Fibroblast of pulmonary artery (primary cell): ENCODE data around the gene PLEKHG2.

ENCODE experiments used
- DNase-seq: peaks from one replicate; pipeline ENCODE4 v3.0.0-alpha.2; 2010; ENCODE audit warnings: low read depth
- H3K4me3 ChIP-seq: replicated peaks from 2 replicates; pipeline ENCODE4 v1.5.1; 2011; ENCODE audit warnings: low read depth, mild to moderate bottlenecking, control low read depth, low read length, moderate library complexity
- TF ChIP-seq, protein P1 (sequence below): IDR thresholded peaks from 2 replicates; pipeline ENCODE4 v1.5.1; 2011; ENCODE audit warnings: mild to moderate bottlenecking, control low read depth, low read length, inconsistent platforms; ENCODE audit errors: missing control alignments

Gene PLEKHG2, protein sequence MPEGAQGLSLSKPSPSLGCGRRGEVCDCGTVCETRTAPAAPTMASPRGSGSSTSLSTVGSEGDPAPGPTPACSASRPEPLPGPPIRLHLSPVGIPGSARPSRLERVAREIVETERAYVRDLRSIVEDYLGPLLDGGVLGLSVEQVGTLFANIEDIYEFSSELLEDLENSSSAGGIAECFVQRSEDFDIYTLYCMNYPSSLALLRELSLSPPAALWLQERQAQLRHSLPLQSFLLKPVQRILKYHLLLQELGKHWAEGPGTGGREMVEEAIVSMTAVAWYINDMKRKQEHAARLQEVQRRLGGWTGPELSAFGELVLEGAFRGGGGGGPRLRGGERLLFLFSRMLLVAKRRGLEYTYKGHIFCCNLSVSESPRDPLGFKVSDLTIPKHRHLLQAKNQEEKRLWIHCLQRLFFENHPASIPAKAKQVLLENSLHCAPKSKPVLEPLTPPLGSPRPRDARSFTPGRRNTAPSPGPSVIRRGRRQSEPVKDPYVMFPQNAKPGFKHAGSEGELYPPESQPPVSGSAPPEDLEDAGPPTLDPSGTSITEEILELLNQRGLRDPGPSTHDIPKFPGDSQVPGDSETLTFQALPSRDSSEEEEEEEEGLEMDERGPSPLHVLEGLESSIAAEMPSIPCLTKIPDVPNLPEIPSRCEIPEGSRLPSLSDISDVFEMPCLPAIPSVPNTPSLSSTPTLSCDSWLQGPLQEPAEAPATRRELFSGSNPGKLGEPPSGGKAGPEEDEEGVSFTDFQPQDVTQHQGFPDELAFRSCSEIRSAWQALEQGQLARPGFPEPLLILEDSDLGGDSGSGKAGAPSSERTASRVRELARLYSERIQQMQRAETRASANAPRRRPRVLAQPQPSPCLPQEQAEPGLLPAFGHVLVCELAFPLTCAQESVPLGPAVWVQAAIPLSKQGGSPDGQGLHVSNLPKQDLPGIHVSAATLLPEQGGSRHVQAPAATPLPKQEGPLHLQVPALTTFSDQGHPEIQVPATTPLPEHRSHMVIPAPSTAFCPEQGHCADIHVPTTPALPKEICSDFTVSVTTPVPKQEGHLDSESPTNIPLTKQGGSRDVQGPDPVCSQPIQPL (N-terminal part only)

DNA sequence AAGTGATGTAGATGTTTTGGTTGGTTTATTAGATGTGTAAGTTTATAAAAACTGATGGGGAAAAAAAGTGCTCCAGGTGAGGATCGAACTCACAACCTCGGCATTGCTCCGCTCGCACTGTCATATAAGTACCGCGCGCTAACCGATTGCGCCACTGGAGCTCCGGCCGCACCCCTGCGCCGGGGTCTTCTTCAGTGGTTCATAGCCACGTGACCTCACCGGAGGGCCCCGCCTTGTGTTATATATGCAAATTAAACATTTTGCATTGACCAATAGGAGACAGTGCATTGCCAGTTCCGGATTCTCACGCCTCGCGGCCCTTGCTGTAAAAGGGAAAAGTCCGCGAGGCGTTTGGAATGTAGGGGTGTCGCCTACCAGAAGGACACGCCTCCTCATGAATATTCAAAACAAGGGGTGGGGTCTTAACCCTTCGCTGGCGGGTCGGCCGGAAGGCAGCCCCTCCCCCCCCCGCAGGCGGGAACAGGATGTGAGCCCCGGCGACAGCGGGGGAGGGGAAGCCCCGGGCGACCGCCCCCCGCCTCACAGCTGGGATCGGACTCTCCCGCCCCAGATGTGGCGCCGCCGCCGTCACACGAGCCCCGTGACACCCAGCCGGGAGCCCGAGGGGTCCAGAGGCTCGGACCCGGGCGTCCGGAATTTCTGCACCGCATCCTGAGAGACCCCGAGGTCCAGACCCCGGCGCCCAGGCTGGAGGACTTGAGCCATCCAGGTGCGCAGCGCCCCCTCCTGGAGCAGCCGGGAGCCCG is at the start of gene PLEKHG2:
PLEKHG2 (plus strand) TSS at position 570 of the 767 bp plus-strand sequence. CDS start 1,418 bp downstream, outside the sequence.
- TF ChIP-seq, protein P1, sequence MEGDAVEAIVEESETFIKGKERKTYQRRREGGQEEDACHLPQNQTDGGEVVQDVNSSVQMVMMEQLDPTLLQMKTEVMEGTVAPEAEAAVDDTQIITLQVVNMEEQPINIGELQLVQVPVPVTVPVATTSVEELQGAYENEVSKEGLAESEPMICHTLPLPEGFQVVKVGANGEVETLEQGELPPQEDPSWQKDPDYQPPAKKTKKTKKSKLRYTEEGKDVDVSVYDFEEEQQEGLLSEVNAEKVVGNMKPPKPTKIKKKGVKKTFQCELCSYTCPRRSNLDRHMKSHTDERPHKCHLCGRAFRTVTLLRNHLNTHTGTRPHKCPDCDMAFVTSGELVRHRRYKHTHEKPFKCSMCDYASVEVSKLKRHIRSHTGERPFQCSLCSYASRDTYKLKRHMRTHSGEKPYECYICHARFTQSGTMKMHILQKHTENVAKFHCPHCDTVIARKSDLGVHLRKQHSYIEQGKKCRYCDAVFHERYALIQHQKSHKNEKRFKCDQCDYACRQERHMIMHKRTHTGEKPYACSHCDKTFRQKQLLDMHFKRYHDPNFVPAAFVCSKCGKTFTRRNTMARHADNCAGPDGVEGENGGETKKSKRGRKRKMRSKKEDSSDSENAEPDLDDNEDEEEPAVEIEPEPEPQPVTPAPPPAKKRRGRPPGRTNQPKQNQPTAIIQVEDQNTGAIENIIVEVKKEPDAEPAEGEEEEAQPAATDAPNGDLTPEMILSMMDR, result peak; percentile 62

DNA sequence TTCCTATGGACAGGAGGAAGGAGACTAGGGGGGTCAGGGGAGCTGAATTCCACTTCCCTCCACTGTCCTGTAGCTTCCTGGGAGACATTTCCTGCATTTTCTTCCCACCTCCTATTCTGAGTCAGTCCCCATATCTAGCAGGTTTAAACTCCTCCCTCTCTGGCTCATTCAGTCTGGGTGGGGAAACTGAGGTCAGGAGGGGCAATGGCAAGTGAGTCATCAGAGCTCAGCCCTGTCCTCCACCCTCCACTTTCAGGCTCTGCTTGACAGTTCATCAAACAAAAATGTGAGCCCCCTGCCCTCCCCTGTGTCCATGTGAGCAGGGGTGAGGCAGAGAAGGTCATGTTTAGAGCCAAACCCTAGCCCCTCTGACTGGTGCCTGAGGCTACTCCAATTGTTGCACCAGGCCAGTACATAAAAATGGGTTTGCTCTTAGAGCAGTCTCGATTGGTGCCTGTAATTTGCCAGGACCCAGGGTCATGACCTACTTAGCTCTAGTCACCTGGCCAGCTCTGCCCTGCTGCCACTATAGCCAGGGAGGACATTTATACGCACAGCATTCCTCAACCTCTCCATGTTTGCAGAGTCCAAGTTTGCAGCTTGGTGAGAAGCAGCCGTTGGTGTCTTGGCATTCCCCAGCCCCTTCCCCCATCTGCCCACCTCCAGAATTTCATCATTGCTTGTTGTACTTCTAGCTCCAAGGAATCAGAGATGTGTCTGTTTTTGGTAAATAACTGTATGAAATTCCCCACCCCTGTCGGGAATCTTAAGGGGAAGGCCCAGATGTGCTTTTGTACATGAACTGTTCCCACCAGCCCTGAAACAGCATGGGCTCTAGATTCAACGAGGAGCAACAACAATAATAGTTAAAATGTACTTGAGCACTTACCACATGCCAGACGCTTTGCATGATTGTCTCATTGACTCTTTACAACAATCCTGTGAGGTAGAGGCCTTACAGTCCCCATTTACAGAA is 49.5 kb upstream of the PLEKHG2 start:
- no peak overlapping the region for H3K4me3 ChIP-seq
- TF ChIP-seq, protein P1, result no peak
- DNase-seq, result peak; percentile 59

More for the DNA sequence above, at the start of gene PLEKHG2:
- H3K4me3 ChIP-seq, result peak within 1 kb of the TSS; percentile 97
- DNase-seq, result peak; percentile 100

DNA sequence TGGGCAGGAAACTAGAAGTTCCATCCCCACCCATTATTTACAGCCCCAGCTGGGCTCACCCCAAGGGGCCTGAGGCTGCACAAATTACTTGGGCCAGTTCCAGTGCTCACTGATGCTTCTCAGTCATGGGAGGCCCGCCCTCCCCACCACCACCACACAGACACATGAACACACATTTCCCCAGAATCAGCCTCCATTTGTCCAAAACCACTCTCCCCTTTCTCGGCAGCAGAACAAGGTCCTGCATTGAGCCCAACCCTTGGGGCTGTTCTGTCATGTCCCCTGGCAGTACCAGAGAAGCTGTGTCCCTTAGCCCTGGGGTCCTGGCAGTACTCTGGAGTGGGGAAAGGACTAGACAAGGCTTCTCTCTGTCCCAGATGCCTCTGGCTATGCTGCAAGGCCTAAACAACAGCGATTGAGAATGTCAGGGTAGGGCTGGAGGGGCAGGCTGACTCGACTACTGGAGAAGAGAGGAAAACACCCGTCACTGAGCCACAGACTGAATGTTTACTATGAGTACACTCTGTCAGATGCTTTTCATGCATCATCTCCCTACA is 48.5 kb upstream of the PLEKHG2 start:
- no peak overlapping the region for H3K4me3 ChIP-seq
- DNase-seq, result no peak
- TF ChIP-seq, protein P1, result no peak

DNA sequence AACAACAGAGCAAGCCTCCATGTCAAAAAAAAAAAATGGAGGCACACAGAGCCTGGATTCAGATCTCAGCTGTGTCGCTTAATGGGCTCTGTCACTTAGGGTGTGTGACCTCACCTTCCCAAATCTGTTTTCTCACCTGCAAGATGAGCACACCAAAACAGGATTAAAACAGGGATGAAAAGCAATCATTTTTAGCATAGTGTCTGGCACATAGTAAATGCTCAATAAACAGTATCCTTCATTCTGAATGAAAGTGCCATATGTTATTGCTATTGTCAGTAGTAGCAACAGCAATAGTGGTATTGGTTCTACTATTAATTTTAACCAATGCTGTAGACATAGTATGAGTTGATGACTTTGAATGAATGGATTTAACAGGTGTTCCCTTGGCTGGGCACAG is 46.9 kb upstream of the PLEKHG2 start:
- H3K4me3 ChIP-seq, result no peak overlapping the region
- DNase-seq, result no peak
- TF ChIP-seq, protein P1, result no peak

DNA sequence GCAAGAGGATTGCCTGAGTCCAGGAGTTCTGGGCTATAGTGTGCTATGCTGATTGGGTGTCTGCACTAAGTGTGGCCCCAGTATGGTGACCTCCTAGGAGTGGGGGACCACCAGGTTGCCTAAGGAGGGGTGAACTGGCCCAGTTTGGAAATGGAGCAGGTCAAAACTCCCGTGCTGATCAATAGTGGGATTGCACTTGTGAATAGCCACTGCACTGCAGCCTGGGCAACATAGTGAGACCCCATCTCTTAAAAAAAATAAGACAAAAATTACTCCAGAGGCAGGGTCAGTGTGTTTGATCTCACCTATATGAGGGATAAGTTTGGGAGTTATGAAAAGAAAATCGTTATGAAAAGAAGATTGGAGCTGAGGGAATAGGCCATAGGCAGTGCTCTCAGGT is 43.3 kb upstream of the PLEKHG2 start:
- no peak overlapping the region for H3K4me3 ChIP-seq
- no peak for DNase-seq
- TF ChIP-seq, protein P1, result no peak
